NCI-H2171 (cell line): ENCODE results near the gene KRTAP9-7.

Experiments
- DNase-seq: peaks from one replicate; lab custom pipeline; 2025; lab: John Stamatoyannopoulos, UW

The KRTAP9-7 gene

GRCh38 chr17:41271858-41272257 is 3.6 kb upstream of the KRTAP9-7 start:
- no peak for DNase-seq

- no peak for DNase-seq
These were observed 2.9 kb downstream of the KRTAP9-7 start for GRCh38 chr17:41278176-41278955.

GRCh38 chr17:41284043-41284442 is 8.5 kb downstream of the KRTAP9-7 start:
- no peak for DNase-seq

- no peak for DNase-seq
These were observed 9.0 kb downstream of the KRTAP9-7 start for GRCh38 chr17:41284546-41284945.

GRCh38 chr17:41287050-41287449 is 11.6 kb downstream of the KRTAP9-7 start:
- no peak for DNase-seq

- DNase-seq, result no peak
These were observed 18.5 kb downstream of the KRTAP9-7 start for GRCh38 chr17:41294016-41294415.

GRCh38 chr17:41296846-41297245 is 21.3 kb downstream of the KRTAP9-7 start:
- DNase-seq, result no peak

- DNase-seq, result no peak
These were observed 23.1 kb downstream of the KRTAP9-7 start for GRCh38 chr17:41298458-41299135.

- no peak for DNase-seq
These were observed 25.8 kb downstream of the KRTAP9-7 start for GRCh38 chr17:41301204-41301790.

GRCh38 chr17:41301916-41302901 is 26.7 kb downstream of the KRTAP9-7 start, which contains the start of gene KRTAP29-1:
TSS of gene KRTAP29-1 (minus strand) at chr17:41302851. CDS start at chr17:41302851, 0 bp downstream.
- DNase-seq, result no peak

- no peak for DNase-seq
These were observed 27.5 kb downstream of the KRTAP9-7 start for GRCh38 chr17:41302981-41303380.

- DNase-seq, result no peak
These were observed 28.6 kb downstream of the KRTAP9-7 start for GRCh38 chr17:41304091-41304490.

- no peak for DNase-seq
These were observed 32.1 kb downstream of the KRTAP9-7 start for GRCh38 chr17:41307647-41308046.

- DNase-seq, result no peak
These were observed 32.9 kb downstream of the KRTAP9-7 start for GRCh38 chr17:41308251-41308917.

GRCh38 chr17:41308918-41309359 is 33.4 kb downstream of the KRTAP9-7 start, which contains the start of gene KRTAP16-1:
TSS of gene KRTAP16-1 (minus strand) at chr17:41309309. CDS start at chr17:41309253, 56 bp downstream.
- no peak for DNase-seq

GRCh38 chr17:41311111-41311510 is 35.6 kb downstream of the KRTAP9-7 start:
- DNase-seq, result no peak

- DNase-seq, result no peak
These were observed 39.8 kb downstream of the KRTAP9-7 start, which contains the start of gene KRTAP17-1 for GRCh38 chr17:41315204-41315794. TSS of gene KRTAP17-1 (minus strand) at chr17:41315710. CDS start at chr17:41315650, 60 bp downstream.

GRCh38 chr17:41315814-41316445 is 40.4 kb downstream of the KRTAP9-7 start:
- DNase-seq, result no peak

- no peak for DNase-seq
These were observed 42.7 kb downstream of the KRTAP9-7 start for GRCh38 chr17:41318231-41318630.
